Fibroblast of pulmonary artery (primary cell): ENCODE data around the gene TFCP2.

ENCODE experiments used
- DNase-seq: peaks from one replicate; pipeline ENCODE4 v3.0.0-alpha.2; 2010; ENCODE audit warnings: low read depth
- H3K4me3 ChIP-seq: replicated peaks from 2 replicates; pipeline ENCODE4 v1.5.1; 2011; ENCODE audit warnings: low read depth, mild to moderate bottlenecking, control low read depth, low read length, moderate library complexity
- CTCF ChIP-seq: IDR thresholded peaks from 2 replicates; pipeline ENCODE4 v1.5.1; 2011; ENCODE audit warnings: mild to moderate bottlenecking, control low read depth, low read length, inconsistent platforms; ENCODE audit errors: missing control alignments

TFCP2 gene

GRCh38 chr12:51205350-51205749 lies 32.4 kb upstream of the TFCP2 start:
- no peak overlapping the region for H3K4me3 ChIP-seq
- DNase-seq, result no peak
- TF ChIP-seq CTCF, result no peak

GRCh38 chr12:51202718-51203117 lies 29.8 kb upstream of the TFCP2 start:
- no peak for TF ChIP-seq CTCF
- DNase-seq, result no peak
- no peak overlapping the region for H3K4me3 ChIP-seq

DNA sequence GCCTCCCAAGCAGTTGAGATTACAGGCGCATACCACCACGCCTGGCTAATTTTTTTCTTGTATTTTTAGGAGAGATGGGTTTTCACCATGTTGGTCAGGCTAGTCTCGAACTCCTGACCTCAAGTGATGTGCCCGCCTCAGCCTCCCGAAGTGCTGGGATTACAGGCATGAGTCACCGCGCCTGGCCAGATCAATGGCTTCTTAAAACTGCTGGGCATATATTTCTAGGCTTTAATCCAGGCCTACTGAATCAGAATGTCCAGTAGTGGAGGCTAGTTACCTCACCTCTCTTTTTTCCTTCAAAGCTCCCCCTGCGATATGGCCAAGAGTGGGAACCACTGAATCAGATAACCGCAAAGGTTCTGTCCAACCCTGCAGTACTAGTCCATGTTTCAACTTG lies 27.9 kb upstream of the TFCP2 start:
- TF ChIP-seq CTCF, result no peak
- H3K4me3 ChIP-seq, result no peak overlapping the region
- no peak for DNase-seq

DNA sequence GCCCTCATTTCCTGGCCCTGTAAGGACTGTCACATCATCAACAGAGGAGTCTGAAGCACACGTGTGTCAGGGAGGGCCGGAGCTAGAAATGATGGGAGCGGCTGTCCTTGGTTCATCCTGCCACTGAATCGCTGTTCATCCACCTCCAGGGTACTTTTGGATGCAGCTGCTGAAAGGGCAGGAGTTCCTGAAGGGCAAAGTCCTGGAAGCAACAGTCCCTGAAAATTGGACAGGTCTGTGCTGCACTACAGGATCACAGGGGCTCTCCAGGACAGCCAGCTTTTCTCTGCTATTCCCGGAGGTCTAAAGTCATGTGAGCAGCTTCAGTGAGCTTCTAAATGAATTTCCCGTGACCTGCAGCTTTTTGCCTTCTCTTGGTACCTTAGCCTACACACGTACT lies 27.2 kb upstream of the TFCP2 start:
- no peak for DNase-seq
- no peak for TF ChIP-seq CTCF
- H3K4me3 ChIP-seq, result no peak overlapping the region

- no peak for DNase-seq
- no peak overlapping the region for H3K4me3 ChIP-seq
- no peak for TF ChIP-seq CTCF
Measured at GRCh38 chr12:51199366-51199945, 26.5 kb upstream of the TFCP2 start.

DNA sequence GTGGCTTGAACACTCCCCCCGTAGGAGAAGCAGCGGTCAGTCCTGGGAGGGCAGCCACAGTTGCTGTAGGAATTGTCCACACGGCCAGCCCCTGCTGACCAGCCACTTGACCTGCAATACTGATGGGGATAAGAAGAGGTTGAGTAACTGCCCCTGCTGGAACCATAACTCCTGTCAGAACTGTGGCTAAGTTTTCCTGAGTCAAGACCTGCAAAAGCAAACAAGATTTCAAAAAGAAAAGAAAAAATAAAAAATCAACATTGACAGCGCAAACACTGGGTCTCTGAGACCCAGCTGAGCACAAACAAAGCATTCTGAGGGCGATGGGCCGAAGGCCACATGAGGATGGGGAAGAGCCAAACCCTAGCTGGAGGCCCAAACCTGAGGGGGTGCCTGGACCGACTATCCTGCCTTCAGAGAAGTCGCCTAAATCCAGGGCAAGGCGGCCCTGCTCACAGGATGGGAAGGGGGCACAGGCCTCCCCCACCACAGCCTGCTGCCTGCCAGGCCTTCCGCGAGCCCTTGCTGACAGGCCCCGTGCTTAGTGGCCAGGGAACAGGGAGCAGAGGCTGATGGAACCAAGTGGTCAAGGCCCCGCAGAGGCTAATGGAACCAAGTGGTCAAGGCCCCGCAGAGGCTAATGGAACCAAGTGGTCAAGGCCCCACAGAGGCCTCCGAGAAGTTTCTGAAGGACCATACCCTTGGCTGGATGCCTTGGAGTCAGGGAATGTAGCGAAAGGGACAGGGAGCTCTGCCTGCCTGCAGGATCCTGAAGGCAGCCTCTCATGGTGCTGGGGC lies 25.8 kb upstream of the TFCP2 start:
- DNase-seq, result no peak
- TF ChIP-seq CTCF, result no peak
- no peak overlapping the region for H3K4me3 ChIP-seq
